ENCODE results near the gene PTPN7. TPM values are rescaled to one million over a fixed set of nuclear protein-coding genes. Genes with fewer than 3 reads are reported as not detected.

Gene PTPN7
- total RNA-seq, 1 donor from 2014 or later: not detected

DNA sequence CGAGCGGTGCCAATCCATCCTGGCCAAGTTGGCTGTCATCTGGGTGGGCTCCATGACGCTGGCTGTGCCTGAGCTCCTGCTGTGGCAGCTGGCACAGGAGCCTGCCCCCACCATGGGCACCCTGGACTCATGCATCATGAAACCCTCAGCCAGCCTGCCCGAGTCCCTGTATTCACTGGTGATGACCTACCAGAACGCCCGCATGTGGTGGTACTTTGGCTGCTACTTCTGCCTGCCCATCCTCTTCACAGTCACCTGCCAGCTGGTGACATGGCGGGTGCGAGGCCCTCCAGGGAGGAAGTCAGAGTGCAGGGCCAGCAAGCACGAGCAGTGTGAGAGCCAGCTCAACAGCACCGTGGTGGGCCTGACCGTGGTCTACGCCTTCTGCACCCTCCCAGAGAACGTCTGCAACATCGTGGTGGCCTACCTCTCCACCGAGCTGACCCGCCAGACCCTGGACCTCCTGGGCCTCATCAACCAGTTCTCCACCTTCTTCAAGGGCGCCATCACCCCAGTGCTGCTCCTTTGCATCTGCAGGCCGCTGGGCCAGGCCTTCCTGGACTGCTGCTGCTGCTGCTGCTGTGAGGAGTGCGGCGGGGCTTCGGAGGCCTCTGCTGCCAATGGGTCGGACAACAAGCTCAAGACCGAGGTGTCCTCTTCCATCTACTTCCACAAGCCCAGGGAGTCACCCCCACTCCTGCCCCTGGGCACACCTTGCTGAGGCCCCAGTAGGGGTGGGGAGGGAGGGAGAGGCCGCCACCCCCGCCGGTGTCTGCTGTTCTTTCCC lies 32.4 kb downstream of the PTPN7 start:
- H3K79me2 ChIP-seq (ENCODE audit: low read depth): no peaks in the 10 kb centered on the region
- H3K9me3 ChIP-seq (ENCODE audit: low read depth): no peaks in the 10 kb centered on the region
- H3K4me3 ChIP-seq: no peak overlapping the region
- peaks cover 9% of the 10 kb centered on the region for H3K27me3 Mint-ChIP-seq (ENCODE audit: insufficient read depth, low read depth)
- H3K9me3 Mint-ChIP-seq: no peaks in the 10 kb centered on the region
- no peak overlapping the region for H3K4me2 ChIP-seq
- H3F3A ChIP-seq (ENCODE audit: low read depth): peaks cover 12% of the 10 kb centered on the region
- no peak overlapping the region for H3K4me3 Mint-ChIP-seq
- no peak overlapping the region for H3K9ac ChIP-seq
- no peaks in the 10 kb centered on the region for H3K27me3 ChIP-seq
- H3K27ac Mint-ChIP-seq: no peak overlapping the region
- DNase-seq (ENCODE audit: low spot score): no peak
- TF ChIP-seq EZH2phosphoT487 (IDR thresholded peaks at IDR 0.05): no peak
- TF ChIP-seq, protein P1, sequence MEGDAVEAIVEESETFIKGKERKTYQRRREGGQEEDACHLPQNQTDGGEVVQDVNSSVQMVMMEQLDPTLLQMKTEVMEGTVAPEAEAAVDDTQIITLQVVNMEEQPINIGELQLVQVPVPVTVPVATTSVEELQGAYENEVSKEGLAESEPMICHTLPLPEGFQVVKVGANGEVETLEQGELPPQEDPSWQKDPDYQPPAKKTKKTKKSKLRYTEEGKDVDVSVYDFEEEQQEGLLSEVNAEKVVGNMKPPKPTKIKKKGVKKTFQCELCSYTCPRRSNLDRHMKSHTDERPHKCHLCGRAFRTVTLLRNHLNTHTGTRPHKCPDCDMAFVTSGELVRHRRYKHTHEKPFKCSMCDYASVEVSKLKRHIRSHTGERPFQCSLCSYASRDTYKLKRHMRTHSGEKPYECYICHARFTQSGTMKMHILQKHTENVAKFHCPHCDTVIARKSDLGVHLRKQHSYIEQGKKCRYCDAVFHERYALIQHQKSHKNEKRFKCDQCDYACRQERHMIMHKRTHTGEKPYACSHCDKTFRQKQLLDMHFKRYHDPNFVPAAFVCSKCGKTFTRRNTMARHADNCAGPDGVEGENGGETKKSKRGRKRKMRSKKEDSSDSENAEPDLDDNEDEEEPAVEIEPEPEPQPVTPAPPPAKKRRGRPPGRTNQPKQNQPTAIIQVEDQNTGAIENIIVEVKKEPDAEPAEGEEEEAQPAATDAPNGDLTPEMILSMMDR (IDR thresholded peaks at IDR 0.05): no peak
- no peak for TF ChIP-seq EZH2 (IDR thresholded peaks at IDR 0.05)
- no peaks in the 10 kb centered on the region for H4K20me1 ChIP-seq (ENCODE audit: low read depth)
- H3K4me1 Mint-ChIP-seq: peaks cover 15% of the 10 kb centered on the region
- no peak overlapping the region for H3K27ac ChIP-seq
- H3K36me3 Mint-ChIP-seq: no peaks in the 10 kb centered on the region
- H3K36me3 ChIP-seq: no peaks in the 10 kb centered on the region
- H2AFZ ChIP-seq (replicated peaks): no peak overlapping the region
- H3K4me1 ChIP-seq: no peaks in the 10 kb centered on the region

DNA sequence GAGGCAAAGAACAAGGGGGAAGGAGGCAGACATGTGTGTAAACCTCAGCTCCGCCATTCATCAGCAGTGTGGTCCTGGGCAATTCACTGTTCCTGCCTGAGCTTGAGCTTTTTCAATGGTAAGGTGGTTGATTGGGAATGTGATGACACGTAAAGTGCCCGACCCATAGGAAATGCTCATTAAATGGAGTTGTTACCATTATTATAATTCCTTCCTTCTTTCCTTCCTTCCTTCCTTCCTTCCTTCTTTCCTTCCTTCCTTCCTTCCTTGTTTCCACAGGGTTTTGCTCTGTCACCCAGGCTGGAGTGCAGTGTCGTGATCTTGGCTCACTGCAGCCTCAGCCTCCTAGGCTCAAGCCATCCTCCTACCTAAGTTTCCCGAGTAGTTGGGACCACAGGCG lies 33.3 kb downstream of the PTPN7 start:
- TF ChIP-seq EZH2 (IDR thresholded peaks at IDR 0.05) (no peak), EZH2phosphoT487 (IDR thresholded peaks at IDR 0.05) (no peak)
- TF ChIP-seq, protein P1 (IDR thresholded peaks at IDR 0.05): no peak
- Histone ChIP-seq H3K4me3 (no peak overlapping the region), H3K27me3 (no peaks in the 10 kb centered on the region), H3K27ac (no peak overlapping the region), H3K9ac (no peak overlapping the region), H3K79me2 (ENCODE audit: low read depth) (no peaks in the 10 kb centered on the region), H3K9me3 (ENCODE audit: low read depth) (no peaks in the 10 kb centered on the region), H4K20me1 (ENCODE audit: low read depth) (no peaks in the 10 kb centered on the region), H3K4me2 (no peak overlapping the region), H3K4me1 (peaks cover 3% of the 10 kb centered on the region), H3K36me3 (no peaks in the 10 kb centered on the region), H2AFZ (replicated peaks) (no peak overlapping the region), H3F3A (ENCODE audit: low read depth) (peaks cover 9% of the 10 kb centered on the region)
- no peaks in the 10 kb centered on the region for H3K36me3 Mint-ChIP-seq
- DNase-seq (ENCODE audit: low spot score): no peak
- no peak overlapping the region for H3K27ac Mint-ChIP-seq
- H3K4me3 Mint-ChIP-seq: no peak overlapping the region
- H3K4me1 Mint-ChIP-seq: peaks cover 15% of the 10 kb centered on the region
- peaks cover 9% of the 10 kb centered on the region for H3K27me3 Mint-ChIP-seq (ENCODE audit: insufficient read depth, low read depth)
- no peaks in the 10 kb centered on the region for H3K9me3 Mint-ChIP-seq

DNA sequence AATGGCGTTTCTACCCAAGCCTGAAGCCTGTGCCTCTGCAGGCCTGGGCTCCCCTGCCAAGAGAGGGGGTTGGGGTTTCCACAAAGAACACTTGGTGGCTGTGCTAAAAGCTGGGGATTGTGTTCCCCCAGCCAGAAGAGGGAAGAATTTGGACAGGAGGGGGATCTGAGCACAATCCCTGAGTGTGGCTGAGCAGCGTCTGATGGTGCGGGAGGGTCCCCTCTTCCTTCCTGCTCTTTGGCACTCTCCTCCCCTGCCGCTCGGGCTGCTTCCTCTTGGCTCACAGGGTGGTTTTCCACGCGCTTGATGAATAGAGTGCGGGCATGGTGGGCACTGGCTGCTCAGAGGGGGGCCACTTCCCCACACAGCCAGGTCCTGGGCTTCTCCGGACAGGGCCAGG lies 34.0 kb downstream of the PTPN7 start:
- no peak overlapping the region for H3K27ac Mint-ChIP-seq

More for the DNA sequence above, 34.0 kb downstream of the PTPN7 start:
- no peak overlapping the region for H3K4me3 Mint-ChIP-seq
- no peak overlapping the region for H2AFZ ChIP-seq (replicated peaks)
- no peaks in the 10 kb centered on the region for H3K79me2 ChIP-seq (ENCODE audit: low read depth)
- H3K9ac ChIP-seq: no peak overlapping the region
- peaks cover 11% of the 10 kb centered on the region for H3K27me3 Mint-ChIP-seq (ENCODE audit: insufficient read depth, low read depth)
- H3K27me3 ChIP-seq: no peaks in the 10 kb centered on the region
- H3K4me1 Mint-ChIP-seq: peaks cover 15% of the 10 kb centered on the region
- no peak for TF ChIP-seq EZH2phosphoT487 (IDR thresholded peaks at IDR 0.05)
- TF ChIP-seq, protein P1 (IDR thresholded peaks at IDR 0.05): no peak
- no peak for TF ChIP-seq EZH2 (IDR thresholded peaks at IDR 0.05)
- H3K36me3 Mint-ChIP-seq: no peaks in the 10 kb centered on the region
- no peaks in the 10 kb centered on the region for H3K9me3 Mint-ChIP-seq
- H3K4me2 ChIP-seq: no peak overlapping the region
- no peaks in the 10 kb centered on the region for H4K20me1 ChIP-seq (ENCODE audit: low read depth)
- no peaks in the 10 kb centered on the region for H3K9me3 ChIP-seq (ENCODE audit: low read depth)
- H3F3A ChIP-seq (ENCODE audit: low read depth): peaks cover 4% of the 10 kb centered on the region
- H3K36me3 ChIP-seq: no peaks in the 10 kb centered on the region
- no peak for DNase-seq (ENCODE audit: low spot score)
- no peak overlapping the region for H3K27ac ChIP-seq
- no peak overlapping the region for H3K4me3 ChIP-seq
- peaks cover 3% of the 10 kb centered on the region for H3K4me1 ChIP-seq

Measured in neural progenitor cell (in vitro differentiated cells).